IPS-11a (cell line): Measurements from ENCODE around the gene CAMTA1.

Experiments
- H3K4me3 ChIP-seq: one replicate; pipeline ENCODE4 v1.5.1; 2013; ENCODE audit warnings: low read depth, low read length, control low read depth

Gene CAMTA1

DNA sequence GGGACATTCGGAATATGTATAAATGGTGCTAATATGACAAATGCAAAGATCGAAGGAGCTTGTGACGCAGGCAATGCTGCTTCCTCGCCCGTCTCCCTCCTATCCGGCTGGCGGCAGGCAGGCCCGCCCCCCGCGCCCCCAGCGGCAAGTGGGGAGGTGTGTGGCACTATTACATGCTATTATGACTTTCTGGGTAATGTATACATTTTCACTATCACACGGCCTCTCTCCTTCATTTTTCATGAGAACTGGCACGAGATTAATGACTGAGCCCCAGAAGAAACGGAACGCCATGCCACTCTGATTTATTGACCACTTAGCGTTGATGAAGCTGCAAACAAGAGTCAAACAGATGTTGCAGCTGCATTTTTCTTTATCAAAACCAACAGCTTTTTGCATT, 846.9 kb downstream of the CAMTA1 start:
- no peak overlapping the region for H3K4me3 ChIP-seq

DNA sequence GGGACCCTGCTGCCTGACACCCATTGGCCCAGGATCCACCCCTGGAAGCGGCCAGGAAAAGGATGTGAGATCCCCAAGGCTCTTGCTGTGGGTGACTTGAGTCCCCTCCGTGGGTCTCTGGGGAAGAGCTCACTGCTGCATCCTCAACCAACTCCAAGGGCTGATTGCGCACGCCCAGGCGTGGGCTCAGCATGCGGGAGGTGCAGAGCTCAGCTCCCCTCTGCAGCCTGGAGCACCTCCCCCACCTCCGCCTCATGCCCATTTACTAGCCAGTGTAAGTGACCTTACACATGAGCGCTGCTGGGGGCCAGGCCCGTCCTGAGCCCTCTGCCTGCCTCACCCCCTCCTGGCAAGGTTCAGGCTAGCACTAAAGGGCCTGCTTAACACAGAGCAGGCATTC, 847.4 kb downstream of the CAMTA1 start:
- H3K4me3 ChIP-seq = no peak overlapping the region

DNA sequence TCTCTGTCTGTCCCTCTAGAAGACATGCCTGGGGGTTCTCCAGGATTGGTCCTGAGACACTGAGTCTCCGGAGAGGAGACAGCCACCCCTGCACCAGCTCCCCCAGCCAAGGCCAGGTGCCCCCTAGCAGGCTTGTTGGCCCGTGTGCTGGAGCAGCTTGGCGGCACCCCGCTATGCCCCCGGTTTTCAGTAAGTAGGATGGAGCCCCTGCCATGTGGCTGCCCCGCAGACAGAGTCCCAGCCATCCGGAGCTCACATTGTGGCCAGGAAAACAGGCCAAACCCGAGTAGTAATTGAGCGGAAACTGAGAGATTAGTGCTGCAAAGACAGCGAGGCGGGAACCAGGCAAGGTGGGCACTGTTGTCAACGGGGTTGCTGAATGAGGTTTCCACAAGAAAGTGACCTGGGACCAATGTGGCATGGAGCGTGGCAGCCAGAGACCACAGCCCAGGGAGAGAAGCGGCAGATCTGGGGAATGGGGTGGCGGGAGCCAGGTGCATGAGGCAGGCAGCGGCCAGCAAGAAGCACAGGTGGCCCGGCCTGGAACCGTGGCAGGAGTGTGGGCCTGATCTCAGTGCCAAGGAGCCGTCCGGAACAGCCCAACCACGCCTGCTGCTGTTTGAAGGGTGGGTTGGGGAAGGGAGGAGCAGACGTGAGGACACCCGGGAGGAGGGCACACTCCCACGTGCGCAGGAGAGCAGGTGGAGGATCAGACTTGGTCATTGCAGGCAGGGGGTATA, 848.4 kb downstream of the CAMTA1 start:
- H3K4me3 ChIP-seq = no peak overlapping the region

DNA sequence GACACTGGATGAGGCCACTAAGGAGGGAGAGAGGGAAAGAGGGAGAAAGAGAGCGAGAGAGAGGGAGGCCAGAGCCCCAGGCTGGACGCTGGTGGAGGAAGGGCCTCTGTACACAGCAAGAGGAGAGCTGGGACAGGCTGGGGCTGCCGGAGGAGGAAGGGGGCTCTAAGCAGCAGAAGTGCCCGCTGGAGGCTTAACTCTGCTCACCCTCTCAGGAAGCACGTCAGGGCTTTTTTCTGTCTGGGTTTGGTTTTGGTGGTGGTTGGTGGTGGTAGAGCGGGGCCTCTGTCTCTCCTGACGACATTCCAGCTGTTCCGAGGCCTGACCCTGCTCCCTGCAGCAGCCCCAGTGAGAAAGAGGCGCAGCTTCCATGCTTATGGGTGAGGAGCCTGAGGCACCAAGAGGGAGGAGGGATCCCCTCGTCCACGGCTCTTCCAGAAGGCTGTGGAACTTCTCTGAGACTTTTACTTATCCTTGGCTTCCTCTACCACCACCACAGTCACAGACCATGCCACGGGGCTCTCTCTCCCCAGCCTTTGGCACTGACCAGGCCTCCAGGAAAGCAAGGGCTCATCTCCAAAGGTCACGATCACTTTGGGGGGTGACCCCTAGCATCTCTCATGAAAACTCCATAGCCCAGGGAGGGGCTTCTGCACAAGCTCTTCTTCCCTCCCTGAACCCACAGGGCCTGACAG, 849.4 kb downstream of the CAMTA1 start:
- H3K4me3 ChIP-seq = no peak overlapping the region

DNA sequence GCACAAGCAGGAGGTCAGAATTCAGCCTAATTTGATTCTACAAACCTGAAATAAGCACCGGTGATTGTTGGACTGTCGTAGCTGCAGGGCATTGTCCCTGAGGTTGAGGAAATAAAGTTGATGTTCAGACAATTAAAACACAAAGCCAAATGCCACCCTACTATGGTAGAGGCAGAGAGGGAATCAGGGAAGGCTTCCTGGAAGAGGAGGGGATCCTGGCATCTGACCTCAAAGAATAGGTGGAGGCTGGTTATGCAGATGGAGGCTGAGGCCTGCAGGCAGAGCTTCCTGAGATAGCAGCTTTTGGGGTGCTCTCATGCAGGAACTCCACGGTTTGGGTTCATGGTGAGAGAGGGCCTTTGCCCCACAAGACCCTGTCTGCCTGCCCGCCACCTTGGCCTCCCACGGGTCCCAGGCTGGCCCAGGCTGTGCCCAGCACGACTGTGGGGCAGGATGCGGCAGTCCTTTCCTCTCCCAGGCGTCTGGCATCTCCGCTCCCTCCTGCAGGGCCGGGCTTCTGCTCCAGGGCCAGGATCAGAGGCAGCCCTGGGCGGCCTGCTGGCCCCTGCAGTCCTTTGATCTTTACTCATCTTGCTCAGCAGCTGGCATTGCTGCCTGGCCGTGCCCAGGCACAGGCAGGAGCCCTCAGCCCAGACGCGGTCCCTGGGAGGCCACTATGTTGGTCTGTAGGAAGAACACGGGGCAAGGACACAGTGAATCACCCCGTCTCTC, 851.7 kb downstream of the CAMTA1 start:
- no peak overlapping the region for H3K4me3 ChIP-seq

DNA sequence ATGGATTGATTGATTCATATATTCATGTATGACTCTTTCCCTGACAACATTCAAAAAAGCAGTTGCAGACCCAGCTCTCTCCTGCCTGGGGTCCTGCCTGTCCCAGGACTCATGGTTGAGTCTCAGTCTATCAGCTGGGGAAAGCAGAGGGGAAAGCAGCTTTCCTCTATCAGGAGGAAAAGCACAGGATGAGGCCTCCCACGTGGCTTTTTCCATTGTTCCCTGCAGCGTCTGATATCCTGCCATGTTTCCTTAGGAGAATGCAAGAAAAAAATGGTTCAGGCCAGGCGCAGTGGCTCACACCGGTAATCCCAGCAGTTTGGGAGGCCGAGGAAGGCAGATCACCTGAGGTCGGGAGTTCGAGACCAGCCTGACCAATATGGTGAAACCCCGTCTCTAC, 852.8 kb downstream of the CAMTA1 start:
- H3K4me3 ChIP-seq = no peak overlapping the region

DNA sequence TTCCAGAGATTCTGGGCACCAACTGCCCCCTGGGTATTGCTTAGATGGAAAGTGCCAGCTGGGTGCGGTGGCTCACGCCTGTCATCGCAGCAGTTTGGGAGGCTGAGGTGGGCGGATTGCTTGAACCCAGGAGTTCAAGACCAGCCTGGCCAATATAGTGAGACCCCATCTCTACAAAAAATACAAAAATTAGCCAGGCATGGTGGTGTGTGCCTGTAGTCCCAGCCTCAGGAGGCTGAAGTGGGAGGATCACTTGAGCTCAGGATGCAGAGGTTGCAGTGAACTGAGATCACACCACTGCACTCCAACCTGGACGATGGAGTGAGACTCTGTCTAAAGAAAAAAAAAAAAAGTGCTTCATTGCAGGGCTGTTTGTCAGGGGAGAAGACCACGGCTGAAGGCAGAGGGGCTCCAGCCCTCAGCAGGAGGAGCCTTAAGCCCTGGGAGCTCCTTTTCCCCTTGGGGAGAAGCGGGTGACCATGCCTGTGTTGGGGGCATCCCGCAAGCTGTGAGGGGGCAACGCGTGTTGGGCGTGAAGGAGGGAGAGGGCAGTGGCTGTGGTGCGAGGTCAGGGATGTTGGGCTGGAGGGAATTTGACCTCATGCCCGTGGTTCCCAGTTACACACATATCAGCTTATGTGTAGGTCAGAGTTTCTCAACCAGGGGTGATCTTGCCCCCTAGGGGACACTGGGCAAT, 854.3 kb downstream of the CAMTA1 start:
- no peak overlapping the region for H3K4me3 ChIP-seq

DNA sequence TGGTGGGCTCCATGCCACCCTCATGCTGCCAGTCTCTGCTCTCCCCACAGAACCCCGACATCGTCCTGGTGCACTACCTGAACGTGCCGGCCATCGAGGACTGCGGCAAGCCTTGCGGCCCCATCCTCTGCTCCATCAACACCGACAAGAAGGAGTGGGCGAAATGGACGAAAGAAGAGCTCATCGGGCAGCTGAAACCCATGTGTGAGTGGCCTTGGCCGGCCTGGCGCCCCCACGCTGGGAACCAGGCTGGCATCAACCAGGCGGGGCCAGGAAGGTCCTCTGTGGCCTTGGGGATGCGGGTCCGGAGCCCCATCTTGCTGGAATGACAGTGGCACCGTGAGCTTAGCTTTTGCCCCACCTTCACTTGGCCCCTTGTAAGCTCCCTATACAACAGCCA, 855.1 kb downstream of the CAMTA1 start:
- no peak overlapping the region for H3K4me3 ChIP-seq

DNA sequence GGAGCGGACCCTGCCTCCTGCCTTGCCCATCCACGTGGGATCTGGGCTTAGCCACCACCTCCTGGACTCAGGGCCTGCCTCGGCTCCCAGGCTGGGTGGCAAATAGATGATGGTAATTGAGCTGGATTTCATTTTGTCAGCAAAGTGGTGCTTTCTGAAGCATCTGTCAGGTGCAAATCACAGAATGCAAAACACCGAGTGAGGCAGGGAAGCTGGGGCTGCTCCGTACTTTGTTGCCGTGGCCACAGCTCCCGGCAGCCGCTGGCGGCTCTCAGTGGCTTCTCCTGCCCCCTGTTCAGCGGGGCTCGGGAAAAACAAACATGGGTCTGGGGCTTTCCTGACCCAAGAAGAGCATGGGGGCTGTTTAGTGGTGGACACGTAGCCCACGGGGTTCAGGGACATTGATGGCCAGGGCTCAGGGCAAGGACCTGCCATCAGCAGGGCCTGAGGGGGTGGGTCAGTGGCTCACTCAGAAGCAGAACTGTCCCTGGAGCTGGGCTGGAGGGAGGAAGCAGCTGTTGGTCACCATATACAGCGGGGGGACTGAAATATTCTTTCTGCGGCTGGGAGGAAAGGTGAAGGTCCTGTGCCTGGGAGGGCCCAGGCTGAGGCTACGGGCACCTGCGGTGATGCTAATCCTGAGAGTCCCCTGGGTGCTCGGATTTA, 855.8 kb downstream of the CAMTA1 start:
- no peak overlapping the region for H3K4me3 ChIP-seq

DNA sequence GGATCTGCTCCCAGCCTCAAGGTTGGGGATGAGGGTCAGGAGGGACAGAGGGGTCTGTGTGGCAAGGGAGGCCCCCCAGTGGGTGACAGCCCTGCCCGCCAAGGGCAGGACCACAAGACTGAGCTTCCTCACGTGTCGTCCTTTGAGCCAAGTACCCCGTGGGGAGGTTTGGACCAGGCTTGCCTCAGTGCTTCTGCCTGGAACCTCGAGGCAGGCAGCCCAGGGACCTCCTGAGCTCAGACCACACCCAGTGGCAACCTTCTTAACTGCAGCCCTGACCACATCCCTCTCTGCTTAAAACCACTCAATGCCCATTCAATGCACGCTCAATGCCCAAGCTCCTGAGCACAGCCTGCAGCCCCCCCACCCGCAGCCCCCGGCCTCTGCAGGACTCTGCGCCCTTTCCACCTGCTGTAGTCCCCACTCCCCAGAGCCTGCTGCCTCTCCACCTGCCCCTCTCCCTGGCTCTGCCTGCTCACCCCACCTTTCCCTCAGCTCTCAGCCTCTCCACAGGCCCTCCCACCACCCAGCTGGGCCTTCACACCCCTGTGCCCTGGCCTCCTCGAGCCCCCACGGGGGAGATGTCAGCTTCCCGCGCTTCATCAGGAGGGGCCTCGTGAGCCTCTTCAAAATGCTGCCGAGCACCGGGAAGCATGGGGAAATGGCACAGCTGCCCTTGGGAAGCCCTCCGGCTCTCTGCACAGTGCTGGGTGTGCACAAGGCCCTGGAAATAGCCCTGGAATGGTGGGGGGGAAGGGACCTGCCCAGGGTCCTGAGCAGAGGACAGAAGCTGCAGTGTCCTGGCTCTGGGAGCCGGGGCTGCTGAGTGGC, 856.5 kb downstream of the CAMTA1 start:
- no peak overlapping the region for H3K4me3 ChIP-seq

DNA sequence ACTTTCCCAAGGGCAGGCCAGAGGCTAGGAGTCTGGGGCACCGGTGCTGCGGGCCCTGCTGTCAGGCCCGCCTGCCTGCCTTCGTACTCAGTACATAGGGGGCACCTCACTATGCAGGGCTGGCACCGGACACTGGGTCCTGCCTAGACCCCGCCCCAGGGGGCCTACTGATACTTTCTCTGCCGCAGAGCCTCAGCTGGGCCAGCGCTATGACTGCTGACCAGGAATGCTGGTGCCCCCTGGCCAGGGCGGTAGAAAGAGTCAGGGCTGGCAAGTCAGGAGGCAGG, 857.1 kb downstream of the CAMTA1 start:
- H3K4me3 ChIP-seq = no peak overlapping the region

DNA sequence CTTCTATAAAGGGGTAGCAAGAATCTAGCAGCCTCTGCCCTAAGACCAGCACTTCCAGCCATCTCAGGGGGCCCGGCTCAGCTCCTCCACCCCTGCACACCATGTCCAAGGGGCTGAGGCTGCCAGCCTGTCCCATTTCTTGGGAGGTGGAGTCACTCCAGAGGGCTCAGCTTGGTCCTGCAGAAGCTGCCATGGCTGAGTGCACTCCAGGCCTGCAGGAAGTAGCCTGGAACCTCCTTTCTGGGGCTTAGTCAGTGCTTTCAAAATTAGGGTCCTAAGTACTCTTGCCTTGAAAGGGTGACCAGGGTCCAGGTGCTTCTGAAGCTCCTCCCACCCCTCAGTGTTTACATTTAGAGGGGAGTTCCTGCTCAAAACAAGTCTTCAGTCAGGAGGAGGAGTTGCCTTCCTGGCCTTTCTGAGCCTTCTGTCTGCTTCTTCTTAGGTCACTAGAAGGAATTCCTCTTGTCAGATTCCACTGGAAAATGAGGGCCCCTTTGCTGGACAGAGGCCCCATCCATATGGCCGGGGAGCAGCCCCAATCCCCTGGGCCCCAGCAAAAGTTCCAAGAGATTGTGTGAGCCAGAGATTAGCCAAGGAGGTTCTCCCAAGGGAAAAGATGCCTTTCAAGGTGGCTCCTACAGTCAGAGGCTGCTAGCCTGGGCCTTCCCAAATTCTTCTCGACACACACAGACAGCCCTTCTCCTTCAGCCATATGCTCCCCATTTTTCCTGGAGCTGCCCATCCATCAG, 857.7 kb downstream of the CAMTA1 start:
- no peak overlapping the region for H3K4me3 ChIP-seq

DNA sequence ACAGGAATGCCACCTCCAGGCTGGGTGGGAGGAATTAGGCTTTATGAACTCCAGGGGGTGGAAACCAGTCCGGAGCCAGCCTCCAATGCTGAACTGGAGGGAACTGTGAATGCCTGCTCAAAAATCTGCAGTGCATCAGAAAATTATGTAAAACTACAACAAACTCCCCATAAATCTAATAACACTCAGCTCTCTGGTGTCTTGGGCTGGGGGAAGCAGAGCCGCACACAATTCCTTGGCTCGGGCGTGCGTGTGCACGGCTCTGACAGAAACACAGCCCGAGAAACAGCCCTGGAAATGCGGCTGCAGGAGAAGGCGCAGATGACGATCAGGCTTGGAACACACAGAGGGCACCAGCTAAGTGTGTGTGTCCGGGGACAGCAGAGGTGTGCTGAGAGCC, 858.3 kb downstream of the CAMTA1 start:
- H3K4me3 ChIP-seq = no peak overlapping the region

DNA sequence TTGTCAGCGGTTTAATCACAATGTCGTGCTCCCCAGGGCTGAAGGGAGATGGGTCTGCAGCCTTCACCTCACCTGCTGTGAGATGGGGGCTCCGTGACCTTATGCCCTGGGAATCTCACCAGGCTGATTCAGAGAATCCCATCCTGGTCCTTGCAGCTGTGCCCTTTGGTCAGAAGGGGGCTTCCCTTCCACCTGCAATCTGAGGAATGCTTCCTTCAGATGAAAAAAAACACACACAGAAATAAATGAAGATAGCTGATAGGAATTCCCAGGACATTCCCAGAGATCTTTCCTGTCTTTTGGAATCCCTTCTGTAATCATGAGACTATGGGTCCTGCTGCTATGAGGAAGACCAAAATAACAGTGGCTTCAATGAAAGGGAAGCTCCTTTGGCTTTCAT, 858.8 kb downstream of the CAMTA1 start:
- no peak overlapping the region for H3K4me3 ChIP-seq

DNA sequence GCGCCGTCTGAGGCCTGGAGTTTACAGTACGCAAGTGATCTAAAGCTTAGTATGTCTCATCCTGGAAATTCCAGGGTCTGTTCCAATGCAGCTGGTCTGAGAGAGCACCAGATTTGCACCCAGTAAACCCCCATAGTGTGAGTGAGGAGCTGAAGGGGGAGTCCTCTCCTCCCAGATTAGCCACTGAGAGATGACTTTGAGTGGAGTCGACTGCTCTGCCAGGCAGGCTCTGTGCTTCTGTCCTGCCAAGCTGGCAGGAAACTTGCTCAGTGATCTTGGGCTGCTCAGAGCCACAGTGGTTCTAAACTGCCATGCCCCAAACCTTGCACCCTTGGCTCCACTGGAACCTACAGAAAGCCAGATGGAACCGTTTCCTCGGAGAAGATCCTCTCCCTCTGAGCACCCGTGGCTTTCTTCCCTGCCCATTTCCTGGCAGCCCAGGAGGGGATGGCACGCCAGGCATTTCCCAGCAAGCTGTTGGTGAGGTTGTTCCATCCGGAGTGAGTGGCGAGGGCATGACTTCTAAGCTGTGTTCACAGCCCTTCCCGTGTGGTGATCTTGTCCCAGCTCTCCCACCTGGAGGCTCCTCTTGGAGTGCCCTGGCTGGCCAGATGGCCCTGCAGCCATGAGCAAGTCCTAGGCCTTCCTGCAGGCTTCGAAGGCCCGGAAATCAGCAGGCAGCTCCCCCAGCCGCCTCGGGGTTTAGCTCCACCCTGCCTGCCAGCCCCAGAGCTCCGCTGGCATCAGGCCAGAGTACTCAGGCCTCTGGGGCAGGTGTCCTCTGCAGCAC, 859.9 kb downstream of the CAMTA1 start:
- H3K4me3 ChIP-seq = no peak overlapping the region

DNA sequence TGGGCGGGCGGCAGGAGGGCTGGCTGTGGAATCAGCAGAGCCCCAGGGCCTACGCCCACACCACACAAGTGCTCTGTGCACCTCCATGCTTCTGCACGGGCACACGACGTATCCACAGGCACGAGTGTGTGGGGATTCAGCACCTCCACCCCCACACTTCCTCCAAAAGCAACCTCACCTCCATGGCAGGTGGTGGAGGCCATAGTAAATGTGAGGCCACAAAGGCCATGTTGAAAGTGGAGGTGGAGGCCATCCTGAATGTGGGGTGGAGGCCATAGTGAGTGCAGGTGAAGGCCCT, 860.4 kb downstream of the CAMTA1 start:
- no peak overlapping the region for H3K4me3 ChIP-seq

DNA sequence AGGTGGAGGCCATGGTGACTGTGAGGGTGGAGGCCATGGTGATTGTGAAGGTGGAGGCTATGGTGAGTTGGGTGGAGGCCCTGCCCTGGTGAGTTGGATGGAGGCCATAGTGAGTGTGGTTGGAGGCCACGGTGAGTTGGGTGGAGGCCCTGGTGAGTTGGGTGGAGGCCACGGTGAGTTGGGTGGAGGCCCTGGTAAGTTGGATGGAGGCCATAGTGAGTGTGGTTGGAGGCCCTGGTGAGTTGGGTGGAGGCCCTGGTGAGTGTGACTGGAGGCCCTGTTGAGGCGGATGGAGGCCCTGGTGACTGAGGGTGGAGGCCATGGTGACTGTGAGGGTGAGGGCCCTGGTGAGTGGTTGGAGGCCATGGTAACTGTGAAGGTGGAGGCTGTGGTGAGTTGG, 860.9 kb downstream of the CAMTA1 start:
- H3K4me3 ChIP-seq = no peak overlapping the region

DNA sequence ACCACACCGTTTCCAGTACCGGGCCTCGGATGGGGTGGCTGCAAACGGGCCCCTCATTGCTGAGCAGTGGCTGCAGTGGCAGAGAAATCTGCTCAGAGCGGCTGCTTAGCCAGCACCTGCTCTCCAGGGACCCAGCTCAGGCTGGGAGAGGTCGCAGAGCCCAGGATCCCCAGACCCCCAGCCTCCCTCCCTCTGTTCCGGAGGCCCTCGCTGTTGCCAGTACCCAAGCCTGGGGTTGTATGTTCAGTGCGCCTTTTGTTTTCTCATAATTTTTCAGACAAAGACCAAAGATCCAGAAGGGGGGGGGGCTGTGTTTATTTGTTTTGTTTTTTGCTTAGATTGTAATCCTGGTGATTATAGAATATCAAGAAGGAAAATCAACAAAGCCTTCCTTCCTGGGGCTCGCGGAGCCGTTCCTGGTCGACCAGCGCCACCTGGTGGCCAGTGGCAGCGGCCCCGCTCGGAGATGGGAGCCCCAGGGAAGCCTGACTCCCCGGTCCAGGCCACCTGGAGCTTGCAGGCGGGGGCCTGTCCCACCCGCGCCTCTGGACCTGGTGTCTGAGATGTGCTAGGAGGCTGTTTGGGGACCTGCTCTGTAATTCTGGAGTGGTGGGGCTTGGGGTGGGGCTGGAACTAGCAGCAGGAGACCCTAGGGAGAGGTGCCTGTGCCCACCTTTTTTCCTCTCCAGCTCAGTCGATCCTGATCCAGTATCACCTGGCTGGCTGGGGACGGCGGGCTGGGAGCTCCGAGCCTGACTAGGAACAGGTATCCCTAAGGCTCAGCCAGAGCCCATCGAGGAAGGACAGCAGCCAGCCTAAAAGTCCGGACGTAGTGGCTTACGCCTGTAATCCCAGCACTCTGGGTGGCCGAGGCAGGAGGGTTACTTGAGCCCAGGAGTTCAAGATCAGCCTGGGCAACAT, 862.0 kb downstream of the CAMTA1 start:
- no peak overlapping the region for H3K4me3 ChIP-seq
